Duodenal mucosa (tissue), 2 donors: Measurements from ENCODE around the gene SV2B.

ENCODE experiments used
- H3K27ac ChIP-seq: one replicate; pipeline ENCODE4 v1.7.0; 2013; ENCODE audit warnings: low read depth, low read length
- H3K27me3 ChIP-seq, 2 donors: one replicate each; pipeline ENCODE4 v1.7.0; 2013; ENCODE audit warnings: low read length in 2 of 2, control low read depth in 1 of 2; ENCODE audit not compliant: insufficient read depth in 2 of 2, control insufficient read depth in 1 of 2
- H3K36me3 ChIP-seq, 2 donors: one replicate each; pipeline ENCODE4 v1.7.0; 2013; ENCODE audit warnings: low read length in 2 of 2, control low read depth in 1 of 2; ENCODE audit not compliant: insufficient read depth in 2 of 2, control insufficient read depth in 1 of 2
- H3K4me1 ChIP-seq, 2 donors: one replicate each; pipeline ENCODE4 v1.7.0; 2013; ENCODE audit warnings: low read length in 2 of 2, control low read depth in 1 of 2; ENCODE audit not compliant: insufficient read depth in 2 of 2, control insufficient read depth in 1 of 2
- H3K4me3 ChIP-seq, 2 donors: one replicate each; pipeline ENCODE4 v1.7.0; 2013; ENCODE audit warnings: low read length in 2 of 2, low read depth in 1 of 2
- H3K9ac ChIP-seq, 2 donors: one replicate each; pipeline ENCODE4 v1.7.0; 2013; ENCODE audit warnings: low read length in 2 of 2, low read depth in 1 of 2
- H3K9me3 ChIP-seq, 2 donors: one replicate each; pipeline ENCODE4 v1.7.0; 2013; ENCODE audit warnings: low read length in 2 of 2, control low read depth in 1 of 2; ENCODE audit not compliant: control insufficient read depth in 1 of 2

SV2B gene

DNA sequence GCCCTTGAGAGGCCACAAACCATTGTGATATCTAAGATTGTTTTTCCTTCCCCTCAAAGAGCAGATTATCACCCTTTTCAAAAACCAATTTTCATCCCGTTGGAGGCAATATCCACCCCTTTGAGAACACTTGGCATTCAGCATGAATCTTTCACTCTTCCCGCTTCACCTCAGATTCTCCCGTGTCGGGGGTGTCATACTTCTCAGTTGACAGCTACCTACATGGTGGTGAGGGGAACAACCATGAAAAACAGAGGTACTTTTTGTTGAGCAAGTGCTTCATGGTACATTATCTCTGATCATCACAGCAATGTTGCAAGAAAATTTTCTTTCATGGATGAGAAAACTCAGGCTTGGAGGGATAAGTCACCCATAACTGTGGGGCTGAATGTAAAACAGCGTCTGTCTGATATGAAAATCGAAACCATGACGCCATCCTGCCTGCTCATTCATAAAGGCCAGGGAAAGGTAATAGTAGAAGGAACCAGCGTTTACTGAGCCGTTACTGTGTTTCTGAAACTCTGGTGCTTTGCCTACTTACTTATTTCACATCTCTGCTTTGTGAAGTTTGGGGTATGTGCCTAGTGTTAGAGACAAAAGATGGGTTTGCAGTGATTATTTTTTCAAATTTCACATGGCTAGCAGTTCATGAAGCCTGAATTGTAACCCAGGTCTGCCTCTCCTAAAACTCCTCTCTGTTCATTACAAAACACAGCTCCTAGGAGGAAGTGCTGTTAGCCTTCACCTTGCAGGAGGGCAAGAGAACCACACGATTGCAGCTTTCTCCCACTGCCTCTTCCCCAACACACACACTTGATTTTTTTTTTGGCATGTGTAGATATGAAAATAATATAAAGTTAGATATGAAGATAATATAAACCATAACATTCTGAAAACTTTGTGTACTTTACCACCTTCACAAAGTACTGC lies 35.4 kb downstream of the SV2B start:
- H3K9ac ChIP-seq: no peak overlapping the region

DNA sequence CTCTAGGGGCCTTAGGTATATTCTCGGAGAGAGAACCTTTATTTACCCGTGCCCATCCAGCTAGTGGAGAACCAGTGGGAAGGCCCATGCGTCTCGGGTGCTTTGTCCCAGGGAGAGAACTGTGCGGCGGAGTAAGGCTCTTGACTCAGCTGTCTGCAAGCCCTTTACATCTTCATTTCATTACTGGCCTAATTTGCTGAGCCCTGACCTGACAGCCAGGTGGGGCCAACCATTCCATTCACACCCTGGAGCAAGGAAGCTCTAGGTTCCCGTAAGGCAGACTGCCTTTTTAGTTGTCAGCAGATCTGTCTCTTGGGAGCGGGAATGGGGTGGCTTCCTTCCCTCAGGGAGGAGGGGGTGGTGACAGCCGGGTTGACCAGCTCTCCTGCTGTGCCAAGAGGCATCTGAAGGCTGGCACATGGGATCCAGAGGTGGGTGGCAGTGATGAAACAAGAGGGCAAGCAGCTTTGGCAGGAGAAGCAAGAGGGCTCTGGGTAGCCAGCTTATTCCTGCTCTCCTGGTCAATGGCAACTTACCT lies 36.4 kb downstream of the SV2B start:
- Histone ChIP-seq H3K36me3 (no peaks in the 10 kb centered on the region), H3K9me3 (no peaks in the 10 kb centered on the region), H3K4me1 (no peaks in the 10 kb centered on the region), H3K27ac (no peak overlapping the region), H3K4me3 (no peak overlapping the region), H3K9ac (no peak overlapping the region), H3K27me3 (no peaks in the 10 kb centered on the region)

More for the DNA sequence above, 35.4 kb downstream of the SV2B start:
- Histone ChIP-seq H3K9me3 (no peaks in the 10 kb centered on the region), H3K36me3 (no peaks in the 10 kb centered on the region), H3K27ac (no peak overlapping the region), H3K27me3 (no peaks in the 10 kb centered on the region), H3K4me1 (no peaks in the 10 kb centered on the region), H3K4me3 (no peak overlapping the region)

DNA sequence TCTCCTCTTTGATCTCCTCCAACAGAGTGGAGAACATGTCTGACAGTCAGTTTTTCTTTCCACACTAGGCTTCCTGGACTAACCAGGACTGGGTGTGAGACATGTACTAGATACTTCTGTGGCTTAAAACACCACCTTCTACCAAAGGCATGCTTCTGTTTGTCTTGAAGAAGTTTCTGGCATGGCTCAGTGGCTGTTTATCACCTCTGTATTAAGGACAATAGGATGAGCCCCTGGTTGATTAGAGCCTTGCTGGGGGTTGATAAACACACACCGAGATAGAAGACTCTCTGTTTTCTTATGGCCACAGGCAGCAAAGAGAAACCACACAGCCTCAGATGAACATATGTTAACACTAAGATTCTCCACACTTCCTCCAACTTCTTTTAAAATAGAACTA lies 40.5 kb downstream of the SV2B start:
- H3K4me1 ChIP-seq: no peaks in the 10 kb centered on the region
- H3K9me3 ChIP-seq: no peaks in the 10 kb centered on the region
- no peaks in the 10 kb centered on the region for H3K36me3 ChIP-seq
- H3K27ac ChIP-seq: no peak overlapping the region
- H3K27me3 ChIP-seq: no peaks in the 10 kb centered on the region
- no peak overlapping the region for H3K4me3 ChIP-seq
- no peak overlapping the region for H3K9ac ChIP-seq

DNA sequence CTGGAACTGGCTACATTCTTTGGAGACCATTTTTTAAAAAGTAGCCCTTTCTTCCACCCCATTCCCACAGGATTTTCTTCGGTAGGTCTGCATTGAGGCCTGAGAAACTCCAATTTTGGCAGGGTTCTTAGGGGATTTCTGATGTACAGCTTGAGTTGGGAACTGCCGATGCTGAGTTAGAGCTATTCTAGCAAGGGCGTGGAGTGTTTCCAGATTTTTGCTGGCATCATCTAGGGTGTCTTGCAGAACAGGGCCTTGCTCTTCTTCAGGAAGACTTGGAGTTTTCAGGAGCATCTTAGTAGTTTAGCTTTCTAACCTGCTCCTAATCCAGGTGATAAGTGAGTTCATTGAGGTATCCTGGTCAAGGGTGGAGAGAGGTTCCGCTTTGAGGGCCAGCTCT lies 41.0 kb downstream of the SV2B start:
- H3K4me1 ChIP-seq: no peaks in the 10 kb centered on the region
- H3K27ac ChIP-seq: no peak overlapping the region
- H3K9ac ChIP-seq: no peak overlapping the region
- no peaks in the 10 kb centered on the region for H3K27me3 ChIP-seq
- H3K9me3 ChIP-seq: no peaks in the 10 kb centered on the region
- no peaks in the 10 kb centered on the region for H3K36me3 ChIP-seq
- H3K4me3 ChIP-seq: no peak overlapping the region

DNA sequence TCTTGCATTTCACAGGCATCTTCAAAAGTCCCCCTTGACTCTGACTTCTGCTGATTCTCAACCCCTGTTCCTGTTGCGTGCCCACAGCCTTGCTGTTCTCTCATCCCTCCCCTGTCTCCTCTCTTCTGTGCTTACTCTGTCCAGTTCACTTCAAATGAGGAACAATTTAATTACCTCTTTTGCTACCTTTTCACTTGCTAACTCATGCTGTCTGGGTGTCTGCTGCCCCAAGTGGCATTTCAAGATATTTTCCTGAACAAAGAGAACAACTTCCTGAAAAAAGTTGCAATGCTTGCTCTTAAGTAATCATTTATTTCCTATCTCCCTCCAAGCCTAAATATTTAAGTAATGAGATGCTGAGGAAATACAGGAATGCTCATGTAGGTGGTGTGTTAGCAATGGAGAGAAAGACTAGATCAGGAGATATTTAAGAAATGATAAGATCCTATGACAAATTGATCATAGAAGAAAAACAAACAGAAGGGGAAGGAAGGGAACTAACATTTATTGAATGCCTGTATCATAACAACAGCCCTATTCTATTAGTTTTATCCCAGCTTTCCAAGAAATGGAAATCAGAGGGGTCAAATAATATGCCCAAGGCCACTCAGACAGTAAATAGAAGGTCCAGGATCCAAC lies 42.2 kb downstream of the SV2B start:
- Histone ChIP-seq H3K4me1 (no peaks in the 10 kb centered on the region), H3K4me3 (no peak overlapping the region), H3K9me3 (no peaks in the 10 kb centered on the region), H3K36me3 (no peaks in the 10 kb centered on the region), H3K27ac (no peak overlapping the region), H3K9ac (no peak overlapping the region), H3K27me3 (no peaks in the 10 kb centered on the region)

DNA sequence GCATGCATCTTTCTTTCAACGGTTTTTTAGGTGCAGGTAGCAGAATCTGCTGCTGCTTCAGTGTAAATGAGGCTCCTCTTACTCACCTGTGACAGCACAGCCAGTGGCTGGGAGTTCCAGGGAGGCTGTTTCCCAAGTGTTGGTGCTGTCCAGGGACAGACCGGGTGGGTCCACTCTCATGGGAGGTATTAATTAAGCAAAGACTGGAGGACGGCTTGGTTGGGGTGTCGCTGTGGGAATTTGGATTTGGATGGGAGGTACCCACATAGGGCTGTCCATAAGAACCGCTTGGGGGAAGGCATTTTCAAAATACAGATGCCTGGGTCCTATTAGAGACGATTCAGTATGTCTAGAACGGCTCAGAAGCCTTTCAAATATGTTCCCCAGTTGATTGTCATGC lies 42.9 kb downstream of the SV2B start:
- Histone ChIP-seq H3K9ac (no peak overlapping the region), H3K4me3 (no peak overlapping the region), H3K9me3 (no peaks in the 10 kb centered on the region), H3K36me3 (no peaks in the 10 kb centered on the region), H3K27ac (no peak overlapping the region), H3K27me3 (no peaks in the 10 kb centered on the region), H3K4me1 (no peaks in the 10 kb centered on the region)

DNA sequence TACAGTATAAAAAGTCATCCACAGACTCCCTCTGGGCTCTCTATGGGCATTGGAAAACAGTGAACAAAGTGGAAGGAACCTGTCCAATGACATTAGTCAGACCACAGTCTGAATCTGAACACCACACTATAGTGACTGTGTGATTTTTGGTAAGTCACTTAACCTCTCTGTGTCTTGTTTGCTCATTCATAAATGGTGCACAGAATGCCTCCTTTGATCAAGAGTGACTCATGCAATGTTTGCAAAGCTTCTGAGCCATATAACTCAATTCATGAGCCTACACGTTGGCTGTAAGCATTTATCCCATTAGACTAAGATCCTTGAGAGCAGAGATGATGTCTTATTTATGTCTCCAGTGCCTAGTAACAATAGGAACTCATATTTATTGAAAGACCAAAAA lies 46.7 kb downstream of the SV2B start:
- Histone ChIP-seq H3K4me3 (no peak overlapping the region), H3K36me3 (no peaks in the 10 kb centered on the region), H3K4me1 (no peaks in the 10 kb centered on the region), H3K27me3 (no peaks in the 10 kb centered on the region), H3K9ac (no peak overlapping the region), H3K27ac (no peak overlapping the region), H3K9me3 (no peaks in the 10 kb centered on the region)

DNA sequence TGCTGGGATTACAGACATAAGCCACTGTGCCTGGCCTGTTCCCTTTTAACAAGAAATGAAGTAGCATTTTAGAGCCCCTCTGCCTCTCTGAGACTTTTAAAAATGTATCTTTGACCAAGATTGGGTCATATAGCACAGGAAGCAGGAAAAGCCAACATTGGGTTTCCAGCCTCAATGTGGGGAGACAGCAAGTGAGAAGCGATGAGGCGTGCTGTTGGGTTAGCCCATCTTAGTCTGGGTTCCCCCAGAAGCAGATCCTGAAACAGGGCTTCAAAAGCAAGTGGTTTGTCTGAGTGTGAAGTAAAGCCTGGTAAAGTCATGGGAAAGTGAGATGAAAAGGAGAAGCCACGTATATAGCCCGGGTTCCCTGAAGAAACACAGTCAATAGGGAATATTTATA lies 48.2 kb downstream of the SV2B start:
- Histone ChIP-seq H3K27ac (no peak overlapping the region), H3K4me3 (no peak overlapping the region), H3K27me3 (no peaks in the 10 kb centered on the region), H3K4me1 (no peaks in the 10 kb centered on the region), H3K36me3 (no peaks in the 10 kb centered on the region), H3K9me3 (no peaks in the 10 kb centered on the region), H3K9ac (no peak overlapping the region)

DNA sequence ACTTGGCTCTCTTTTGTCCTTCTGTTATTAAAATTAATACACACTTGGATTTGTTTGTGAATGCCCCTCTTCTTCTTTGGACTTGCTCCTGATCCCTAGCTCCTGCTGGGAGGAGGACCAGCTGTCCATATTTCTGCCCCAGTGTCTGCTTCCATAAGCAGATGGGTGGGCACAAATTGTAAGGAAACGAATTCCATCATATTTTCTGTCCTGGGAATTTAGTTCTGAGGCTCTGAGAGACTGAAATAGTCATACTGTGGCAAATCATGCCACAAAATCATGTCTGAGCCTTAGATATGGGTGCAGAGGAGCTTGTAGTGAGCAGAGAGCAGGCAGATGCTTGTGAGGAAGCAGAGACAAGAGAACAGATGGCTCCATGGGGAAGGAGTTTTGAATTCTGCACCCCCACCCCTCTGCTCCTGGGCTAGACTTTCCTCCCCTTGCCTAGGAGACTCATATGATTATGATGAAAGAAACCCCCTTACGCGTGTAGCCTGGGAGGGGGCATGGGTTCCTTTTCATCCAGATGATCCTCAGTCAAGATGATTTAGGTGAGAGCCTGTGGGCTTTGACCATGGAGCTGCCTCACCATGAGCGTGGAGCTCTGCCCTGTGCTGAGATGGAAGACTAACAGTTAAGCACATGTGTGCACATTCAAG lies 50.6 kb downstream of the SV2B start:
- Histone ChIP-seq H3K36me3 (no peaks in the 10 kb centered on the region), H3K27me3 (peaks cover 0 to 3% of the 10 kb centered on the region in 2 donors), H3K4me3 (no peak overlapping the region), H3K9me3 (no peaks in the 10 kb centered on the region), H3K27ac (no peak overlapping the region), H3K4me1 (no peaks in the 10 kb centered on the region), H3K9ac (no peak overlapping the region)
